GM12878 (cell line): ENCODE results near the gene HS3ST3B1. TPM values are rescaled to one million over a fixed set of nuclear protein-coding genes. Genes with fewer than 3 reads are reported as not detected.

Experiments
- BHLHE40 ChIP-seq, 2 experiments: fragments of 450-650 bp in 1 of 2; IDR thresholded peaks; 2 replicates each; pipeline ENCODE4 v1.6.1; 2011 to 2017; ENCODE audit warnings: low read depth in 2 of 2, borderline replicate concordance in 1 of 2, improper control_type of control experiment in 1 of 2, low read length in 1 of 2, mild to moderate bottlenecking in 1 of 2
- BRCA1 ChIP-seq: IDR thresholded peaks from 2 replicates; pipeline ENCODE4 v1.6.1; 2011; ENCODE audit warnings: low read depth, low read length, improper control_type of control experiment
- CHD1 ChIP-seq: IDR thresholded peaks from 2 replicates; pipeline ENCODE4 v1.6.1; 2012; ENCODE audit warnings: low read depth, low read length, improper control_type of control experiment
- RAD51 ChIP-seq: fragments of 450-650 bp; IDR thresholded peaks from 2 replicates; pipeline ENCODE4 v1.6.1; 2016; ENCODE audit warnings: moderate library complexity, mild to moderate bottlenecking, inconsistent platforms
- SPI1 ChIP-seq: IDR thresholded peaks from 2 replicates; pipeline ENCODE4 v1.6.1; 2011; ENCODE audit warnings: low read depth, mild to moderate bottlenecking, low read length, moderate library complexity, borderline replicate concordance; ENCODE audit not compliant: insufficient read depth
- ZNF207 ChIP-seq: fragments of 450-650 bp; IDR thresholded peaks from 2 replicates; pipeline ENCODE4 v1.6.1; 2014; ENCODE audit warnings: antibody characterized with exemption, mild to moderate bottlenecking, borderline replicate concordance
- ZNF24 ChIP-seq: fragments of 450-650 bp; IDR thresholded peaks from 2 replicates; pipeline ENCODE4 v1.6.1; 2017; ENCODE audit warnings: antibody characterized with exemption, mild to moderate bottlenecking
- ZSCAN29 ChIP-seq: fragments of 450-650 bp; IDR thresholded peaks from 2 replicates; pipeline ENCODE4 v1.6.1; 2017; ENCODE audit warnings: mild to moderate bottlenecking, moderate library complexity
- polyA plus RNA-seq, 11 experiments: library from polyadenylated mRNA; depleted of rRNA in 4 of 11; unstranded in 6 of 11; stranded (reverse) in 5 of 11; fragments of >200 nt; fragmentation: Nextera tagmentation in 4 of 11; fragmentation: Illumina TruSeq in 1 of 11; extraction: Ambion mirVana in 4 of 11; extraction: Trizol in 1 of 11; gene quantifications; 1 replicate in 1 of 11; 2 replicates in 10 of 11; pipeline versions ENCODE4 v1.2.1 to v1.2.3, GENCODE V29; 2011 to 2016; ENCODE audit warnings: inconsistent platforms in 2 of 11, missing spikeins in 2 of 11, low read depth in 1 of 11
- total RNA-seq, 4 experiments: library from RNA; depleted of rRNA in 3 of 4; stranded (reverse); fragments of >200 nt in 3 of 4; fragmentation: Illumina TruSeq in 1 of 4; extraction: Trizol in 1 of 4; gene quantifications; 2 replicates each; pipeline versions ENCODE4 v1.2.1 to v1.2.3, GENCODE V29; 2013 to 2021
- TF ChIP-seq, protein P1 (sequence below): fragments of 450-650 bp; IDR thresholded peaks from 2 replicates; pipeline ENCODE4 v1.6.1; 2016; ENCODE audit warnings: mild to moderate bottlenecking, moderate library complexity, borderline replicate concordance
- TF ChIP-seq, protein P2 (sequence below): fragments of 450-650 bp; conservative IDR thresholded peaks from 2 replicates; pipeline ENCODE4 v1.6.1; 2017; ENCODE audit warnings: mild to moderate bottlenecking, moderate library complexity
- TF ChIP-seq, protein P3 (sequence below): IDR thresholded peaks from 2 replicates; pipeline ENCODE4 v1.6.1; 2011; ENCODE audit warnings: borderline replicate concordance, low read depth, mild to moderate bottlenecking, moderate library complexity, mixed read lengths, low read length; ENCODE audit not compliant: insufficient read depth; ENCODE audit errors: extremely low read length
- TF ChIP-seq, protein P4 (sequence below): IDR thresholded peaks from 2 replicates; pipeline ENCODE4 v1.6.1; 2012; ENCODE audit warnings: low read depth, low read length, improper control_type of control experiment

Gene HS3ST3B1
- total and polyA plus RNA-seq, 10 of the 15 experiments (the other 5 are each of a cell fraction or from before 2014, with no cell fraction given), result 0.03 to 0.14 (median 0.06) TPM; not detected in 3

GRCh38 chr17:14306596-14306995 lies 5.7 kb downstream of the HS3ST3B1 start (continued):
- TF ChIP-seq, protein P1, sequence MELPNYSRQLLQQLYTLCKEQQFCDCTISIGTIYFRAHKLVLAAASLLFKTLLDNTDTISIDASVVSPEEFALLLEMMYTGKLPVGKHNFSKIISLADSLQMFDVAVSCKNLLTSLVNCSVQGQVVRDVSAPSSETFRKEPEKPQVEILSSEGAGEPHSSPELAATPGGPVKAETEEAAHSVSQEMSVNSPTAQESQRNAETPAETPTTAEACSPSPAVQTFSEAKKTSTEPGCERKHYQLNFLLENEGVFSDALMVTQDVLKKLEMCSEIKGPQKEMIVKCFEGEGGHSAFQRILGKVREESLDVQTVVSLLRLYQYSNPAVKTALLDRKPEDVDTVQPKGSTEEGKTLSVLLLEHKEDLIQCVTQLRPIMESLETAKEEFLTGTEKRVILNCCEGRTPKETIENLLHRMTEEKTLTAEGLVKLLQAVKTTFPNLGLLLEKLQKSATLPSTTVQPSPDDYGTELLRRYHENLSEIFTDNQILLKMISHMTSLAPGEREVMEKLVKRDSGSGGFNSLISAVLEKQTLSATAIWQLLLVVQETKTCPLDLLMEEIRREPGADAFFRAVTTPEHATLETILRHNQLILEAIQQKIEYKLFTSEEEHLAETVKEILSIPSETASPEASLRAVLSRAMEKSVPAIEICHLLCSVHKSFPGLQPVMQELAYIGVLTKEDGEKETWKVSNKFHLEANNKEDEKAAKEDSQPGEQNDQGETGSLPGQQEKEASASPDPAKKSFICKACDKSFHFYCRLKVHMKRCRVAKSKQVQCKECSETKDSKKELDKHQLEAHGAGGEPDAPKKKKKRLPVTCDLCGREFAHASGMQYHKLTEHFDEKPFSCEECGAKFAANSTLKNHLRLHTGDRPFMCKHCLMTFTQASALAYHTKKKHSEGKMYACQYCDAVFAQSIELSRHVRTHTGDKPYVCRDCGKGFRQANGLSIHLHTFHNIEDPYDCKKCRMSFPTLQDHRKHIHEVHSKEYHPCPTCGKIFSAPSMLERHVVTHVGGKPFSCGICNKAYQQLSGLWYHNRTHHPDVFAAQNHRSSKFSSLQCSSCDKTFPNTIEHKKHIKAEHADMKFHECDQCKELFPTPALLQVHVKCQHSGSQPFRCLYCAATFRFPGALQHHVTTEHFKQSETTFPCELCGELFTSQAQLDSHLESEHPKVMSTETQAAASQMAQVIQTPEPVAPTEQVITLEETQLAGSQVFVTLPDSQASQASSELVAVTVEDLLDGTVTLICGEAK, result no peak
- TF ChIP-seq BHLHE40 (IDR thresholded peaks at IDR 0.05; ENCODE audit: borderline replicate concordance in 1 of 2, low read depth in 2 of 2, low read length in 1 of 2) (no peak), SPI1 (no peak), RAD51 (no peak), ZSCAN29 (no peak), ZNF207 (no peak), ZNF24 (no peak), BRCA1 (no peak), CHD1 (no peak)
- TF ChIP-seq, protein P2, sequence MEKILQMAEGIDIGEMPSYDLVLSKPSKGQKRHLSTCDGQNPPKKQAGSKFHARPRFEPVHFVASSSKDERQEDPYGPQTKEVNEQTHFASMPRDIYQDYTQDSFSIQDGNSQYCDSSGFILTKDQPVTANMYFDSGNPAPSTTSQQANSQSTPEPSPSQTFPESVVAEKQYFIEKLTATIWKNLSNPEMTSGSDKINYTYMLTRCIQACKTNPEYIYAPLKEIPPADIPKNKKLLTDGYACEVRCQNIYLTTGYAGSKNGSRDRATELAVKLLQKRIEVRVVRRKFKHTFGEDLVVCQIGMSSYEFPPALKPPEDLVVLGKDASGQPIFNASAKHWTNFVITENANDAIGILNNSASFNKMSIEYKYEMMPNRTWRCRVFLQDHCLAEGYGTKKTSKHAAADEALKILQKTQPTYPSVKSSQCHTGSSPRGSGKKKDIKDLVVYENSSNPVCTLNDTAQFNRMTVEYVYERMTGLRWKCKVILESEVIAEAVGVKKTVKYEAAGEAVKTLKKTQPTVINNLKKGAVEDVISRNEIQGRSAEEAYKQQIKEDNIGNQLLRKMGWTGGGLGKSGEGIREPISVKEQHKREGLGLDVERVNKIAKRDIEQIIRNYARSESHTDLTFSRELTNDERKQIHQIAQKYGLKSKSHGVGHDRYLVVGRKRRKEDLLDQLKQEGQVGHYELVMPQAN, result no peak
- TF ChIP-seq, protein P3, sequence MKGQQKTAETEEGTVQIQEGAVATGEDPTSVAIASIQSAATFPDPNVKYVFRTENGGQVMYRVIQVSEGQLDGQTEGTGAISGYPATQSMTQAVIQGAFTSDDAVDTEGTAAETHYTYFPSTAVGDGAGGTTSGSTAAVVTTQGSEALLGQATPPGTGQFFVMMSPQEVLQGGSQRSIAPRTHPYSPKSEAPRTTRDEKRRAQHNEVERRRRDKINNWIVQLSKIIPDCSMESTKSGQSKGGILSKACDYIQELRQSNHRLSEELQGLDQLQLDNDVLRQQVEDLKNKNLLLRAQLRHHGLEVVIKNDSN, result no peak
- TF ChIP-seq, protein P4, sequence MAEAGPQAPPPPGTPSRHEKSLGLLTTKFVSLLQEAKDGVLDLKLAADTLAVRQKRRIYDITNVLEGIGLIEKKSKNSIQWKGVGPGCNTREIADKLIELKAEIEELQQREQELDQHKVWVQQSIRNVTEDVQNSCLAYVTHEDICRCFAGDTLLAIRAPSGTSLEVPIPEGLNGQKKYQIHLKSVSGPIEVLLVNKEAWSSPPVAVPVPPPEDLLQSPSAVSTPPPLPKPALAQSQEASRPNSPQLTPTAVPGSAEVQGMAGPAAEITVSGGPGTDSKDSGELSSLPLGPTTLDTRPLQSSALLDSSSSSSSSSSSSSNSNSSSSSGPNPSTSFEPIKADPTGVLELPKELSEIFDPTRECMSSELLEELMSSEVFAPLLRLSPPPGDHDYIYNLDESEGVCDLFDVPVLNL, result no peak
